Measurements from ENCODE around the gene TMPRSS2.
A peak's percentile ranks its signal among the peaks of the same experiment; 100 is the strongest.
"Not testable (repeated sequence)": the region's sequence is repeated elsewhere in the genome, so short reads cannot be mapped to it uniquely, and the experiment has no call there.

Gene TMPRSS2

GRCh38 chr21:41425954-41426675 lies 81.8 kb downstream of the TMPRSS2 start, which contains the start of gene MX1:
Gene MX1, plus strand, starts transcription at chr21:41426239. Its CDS starts 5,832 bp downstream, at chr21:41432071.
- peak; percentile 43 for DNase-seq (ENCODE audit: low read depth)

DNA sequence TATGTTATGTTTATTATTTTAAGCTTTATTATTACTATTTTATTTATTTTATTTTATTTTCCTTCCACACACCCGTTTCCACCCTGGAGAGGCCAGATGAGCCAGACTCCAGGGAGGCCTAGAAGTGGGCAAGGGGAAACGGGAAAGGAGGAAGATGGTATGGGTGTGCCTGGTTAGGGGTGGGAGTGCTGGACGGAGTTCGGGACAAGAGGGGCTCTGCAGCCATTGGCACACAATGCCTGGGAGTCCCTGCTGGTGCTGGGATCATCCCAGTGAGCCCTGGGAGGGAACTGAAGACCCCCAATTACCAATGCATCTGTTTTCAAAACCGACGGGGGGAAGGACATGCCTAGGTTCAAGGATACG lies 82.4 kb downstream of the TMPRSS2 start:
- no peak for DNase-seq (ENCODE audit: low read depth)

DNA sequence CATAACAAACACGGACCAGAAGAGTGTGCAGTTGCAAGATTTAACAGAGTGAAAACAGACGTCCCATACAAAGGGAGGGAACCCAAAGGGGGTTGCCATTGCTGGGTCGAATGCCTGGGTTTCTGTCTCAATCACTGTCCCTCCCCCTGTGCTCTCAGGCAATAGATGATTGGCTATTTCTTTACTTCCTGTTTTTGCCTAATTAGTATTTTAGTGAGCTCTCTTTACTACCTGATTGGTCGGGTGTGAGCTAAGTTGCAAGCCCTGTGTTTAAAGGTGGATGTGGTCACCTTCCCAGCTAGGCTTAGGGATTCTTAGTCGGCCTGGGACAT lies 84.7 kb downstream of the TMPRSS2 start:
- DNase-seq (ENCODE audit: low read depth) = not testable (repeated sequence)

GRCh38 chr21:41422546-41423304 lies 85.2 kb downstream of the TMPRSS2 start:
- no peak for DNase-seq (ENCODE audit: low read depth)

- not testable (repeated sequence) for DNase-seq (ENCODE audit: low read depth)
These were observed 87.0 kb downstream of the TMPRSS2 start for GRCh38 chr21:41420998-41421397.

DNA sequence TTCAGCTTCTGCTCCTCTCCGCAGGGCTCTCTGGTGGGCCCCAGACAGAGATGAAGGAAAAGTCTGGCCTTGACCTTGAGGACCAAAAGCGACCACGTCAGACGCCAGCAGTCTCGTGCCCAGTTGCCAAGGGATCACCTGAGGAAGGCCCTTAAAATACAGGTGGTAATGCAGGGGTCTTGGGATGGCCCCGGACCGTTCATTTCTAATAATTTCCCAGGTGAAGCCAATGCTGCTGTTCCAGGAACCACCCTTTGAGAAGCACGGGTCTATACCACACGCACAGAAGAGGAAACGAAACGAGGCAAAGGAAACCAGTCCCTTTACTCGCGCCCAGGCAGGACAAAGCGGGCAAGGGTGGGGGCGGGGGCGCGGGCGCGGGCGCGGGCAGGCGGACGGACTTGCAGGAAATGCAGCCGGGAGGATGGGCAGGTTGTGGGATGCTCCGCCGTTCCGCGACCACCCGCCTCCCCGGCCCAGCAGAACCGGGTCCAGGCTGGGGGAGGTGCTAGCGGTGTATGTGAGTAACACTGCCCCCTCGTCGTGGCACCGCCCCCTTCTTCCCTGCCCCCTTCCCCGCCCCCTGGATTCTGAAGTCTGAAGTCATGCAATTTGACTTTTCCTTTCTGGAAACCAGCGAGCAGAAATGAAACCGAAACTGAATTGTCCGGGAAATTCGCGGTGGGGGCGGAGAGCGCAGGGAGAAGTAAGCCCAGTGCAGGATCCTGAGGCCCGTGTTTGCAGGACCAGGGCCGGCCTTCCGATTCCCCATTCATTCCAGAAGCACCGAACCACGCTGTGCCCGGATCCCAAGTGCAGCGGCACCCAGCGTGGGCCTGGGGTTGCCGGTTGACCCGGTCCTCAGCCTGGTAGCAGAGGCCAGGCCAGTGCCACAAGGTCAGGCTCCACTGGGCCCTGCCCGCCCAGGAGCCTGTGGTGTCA lies 87.8 kb downstream of the TMPRSS2 start:
- peak; percentile 81 for DNase-seq (ENCODE audit: low read depth)

GRCh38 chr21:41418956-41419680 lies 88.8 kb downstream of the TMPRSS2 start:
- no peak for DNase-seq (ENCODE audit: low read depth)

DNA sequence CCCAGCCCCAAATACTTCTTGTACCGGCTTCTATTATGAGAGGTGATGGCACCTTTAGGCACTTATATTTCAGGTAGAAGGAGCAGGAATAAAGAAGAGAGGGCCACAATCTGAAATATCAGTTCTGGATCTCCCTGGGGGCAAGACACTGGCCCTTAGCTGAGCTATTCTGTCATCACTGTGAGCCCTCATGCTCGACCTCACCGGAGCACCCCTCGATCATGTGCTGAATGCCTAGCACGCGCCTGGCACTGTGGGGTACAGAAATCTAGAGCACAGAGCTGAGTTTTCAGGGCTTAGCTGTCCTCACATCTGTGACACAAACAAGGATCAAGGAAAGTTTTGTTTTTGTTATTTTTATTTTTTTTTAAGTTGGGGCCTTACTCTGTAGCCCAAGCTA lies 89.6 kb downstream of the TMPRSS2 start:
- DNase-seq (ENCODE audit: low read depth) = no peak

DNA sequence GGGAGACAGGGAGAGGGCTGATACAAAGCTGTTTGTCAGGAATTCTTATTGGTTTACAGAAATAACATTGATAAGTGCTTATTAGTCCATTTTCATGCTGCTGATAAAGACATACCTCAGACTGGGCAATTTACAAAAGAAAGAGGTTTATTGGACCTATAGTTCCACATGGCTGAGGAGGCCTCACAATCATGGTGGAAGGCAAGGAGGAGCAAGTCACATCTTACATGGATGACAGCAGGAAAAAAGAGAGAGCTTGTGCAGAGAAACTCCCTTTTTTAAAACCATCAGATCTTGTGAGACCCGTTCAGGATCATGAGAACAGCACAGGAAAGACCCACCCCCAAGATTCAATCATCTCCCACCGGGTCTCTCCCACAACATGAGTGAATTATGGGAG lies 90.5 kb downstream of the TMPRSS2 start:
- DNase-seq (ENCODE audit: low read depth) = not testable (repeated sequence)
